GM21786 (cell line): ENCODE results near the gene IPO5.

ENCODE experiments used
- ATAC-seq: cut with Tn5 transposase; IDR thresholded peaks from one replicate; pipeline ENCODE4 v1.9.1; 2021; ENCODE audit not compliant: unreplicated experiment

Gene IPO5

GRCh38 chr13:98054301-98054700 lies 100.8 kb downstream of the IPO5 start:
- no peak for ATAC-seq

GRCh38 chr13:98055623-98056022 lies 102.1 kb downstream of the IPO5 start:
- no peak for ATAC-seq

- no peak for ATAC-seq
Observed at GRCh38 chr13:98056839-98057410, 103.5 kb downstream of the IPO5 start.

- ATAC-seq = no peak
Observed at GRCh38 chr13:98059276-98059675, 105.8 kb downstream of the IPO5 start.

- ATAC-seq = no peak
Observed at GRCh38 chr13:98060282-98060681, 106.8 kb downstream of the IPO5 start.

GRCh38 chr13:98065468-98065867 lies 112.0 kb downstream of the IPO5 start:
- ATAC-seq = no peak

GRCh38 chr13:98066636-98067035 lies 113.2 kb downstream of the IPO5 start:
- no peak for ATAC-seq

GRCh38 chr13:98068521-98068920 lies 115.0 kb downstream of the IPO5 start:
- ATAC-seq = no peak

- ATAC-seq = no peak
Observed at GRCh38 chr13:98069985-98070384, 116.5 kb downstream of the IPO5 start.

- no peak for ATAC-seq
Observed at GRCh38 chr13:98071316-98071715, 117.8 kb downstream of the IPO5 start.

- ATAC-seq = no peak
Observed at GRCh38 chr13:98072476-98072875, 119.0 kb downstream of the IPO5 start.
